IPS-18a (cell line): Measurements from ENCODE around the gene ANAPC15.

Source experiments
- H3K27ac ChIP-seq: one replicate; pipeline ENCODE4 v1.5.1; 2013; ENCODE audit warnings: low read length
- H3K27me3 ChIP-seq: one replicate; pipeline ENCODE4 v1.6.1; 2013; ENCODE audit warnings: mild to moderate bottlenecking, low read length; ENCODE audit not compliant: control insufficient read depth, insufficient read depth
- H3K36me3 ChIP-seq: one replicate; pipeline ENCODE4 v1.6.1; 2013; ENCODE audit warnings: low read depth, low read length; ENCODE audit not compliant: control insufficient read depth
- H3K4me1 ChIP-seq: one replicate; pipeline ENCODE4 v1.6.1; 2013; ENCODE audit warnings: low read depth, low read length; ENCODE audit not compliant: control insufficient read depth
- H3K4me3 ChIP-seq: one replicate; pipeline ENCODE4 v1.5.1; 2013; ENCODE audit warnings: low read length
- H3K9ac ChIP-seq: one replicate; pipeline ENCODE4 v1.6.1; 2013; ENCODE audit warnings: mild to moderate bottlenecking, low read length, moderate library complexity
- H3K9me3 ChIP-seq: one replicate; pipeline ENCODE4 v1.6.1; 2013; ENCODE audit warnings: low read depth, low read length; ENCODE audit not compliant: control insufficient read depth

Gene ANAPC15

GRCh38 chr11:72069200-72069599 is 43.3 kb downstream of the ANAPC15 start:
- Histone ChIP-seq H3K36me3 (peaks cover 8% of the 10 kb centered on the region), H3K4me3 (no peak overlapping the region), H3K4me1 (peaks cover 13% of the 10 kb centered on the region), H3K9ac (no peak overlapping the region), H3K27ac (no peak overlapping the region), H3K27me3 (no peaks in the 10 kb centered on the region), H3K9me3 (no peaks in the 10 kb centered on the region)

DNA sequence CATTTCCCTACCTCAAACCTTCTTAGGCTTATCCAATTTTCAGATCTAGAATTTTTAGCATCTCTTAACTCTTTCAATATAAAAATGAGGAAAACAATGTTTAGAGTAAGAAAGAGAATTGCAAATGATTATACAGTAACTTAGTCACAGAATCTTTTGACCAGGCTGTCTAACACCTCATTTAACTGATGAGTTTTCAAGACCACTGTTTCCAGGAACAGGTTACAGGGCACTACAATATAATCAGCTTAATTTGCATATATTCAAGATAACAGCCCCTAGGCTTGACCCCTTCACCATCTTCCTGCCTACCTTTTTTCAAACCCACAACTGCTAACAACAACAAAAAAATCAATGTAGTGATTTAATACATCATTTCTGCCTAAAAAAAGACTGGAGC is 44.8 kb downstream of the ANAPC15 start:
- Histone ChIP-seq H3K9ac (no peak overlapping the region), H3K4me3 (no peak overlapping the region), H3K36me3 (peaks cover 8% of the 10 kb centered on the region), H3K27me3 (no peaks in the 10 kb centered on the region), H3K27ac (no peak overlapping the region), H3K9me3 (no peaks in the 10 kb centered on the region), H3K4me1 (peaks cover 13% of the 10 kb centered on the region)

DNA sequence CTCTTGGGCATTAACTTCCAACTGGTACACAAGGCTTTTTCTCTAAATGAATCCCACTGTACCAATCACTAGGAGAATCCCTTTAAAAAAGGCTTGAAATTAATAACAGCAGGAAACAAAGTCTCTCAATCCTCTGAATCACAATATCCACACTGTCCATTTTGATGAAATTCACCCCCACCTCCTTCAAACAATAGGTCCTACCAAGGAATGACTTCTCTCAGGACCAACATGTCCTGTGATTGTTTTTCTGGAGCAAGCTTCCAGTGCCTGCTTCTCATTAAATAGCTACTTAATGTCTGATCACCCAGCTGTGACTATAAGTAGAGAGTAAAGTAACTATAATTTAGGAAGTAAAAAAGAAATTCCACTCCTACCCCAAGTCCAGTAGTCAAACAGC is 45.2 kb downstream of the ANAPC15 start:
- H3K4me1 ChIP-seq = peaks cover 12% of the 10 kb centered on the region

DNA sequence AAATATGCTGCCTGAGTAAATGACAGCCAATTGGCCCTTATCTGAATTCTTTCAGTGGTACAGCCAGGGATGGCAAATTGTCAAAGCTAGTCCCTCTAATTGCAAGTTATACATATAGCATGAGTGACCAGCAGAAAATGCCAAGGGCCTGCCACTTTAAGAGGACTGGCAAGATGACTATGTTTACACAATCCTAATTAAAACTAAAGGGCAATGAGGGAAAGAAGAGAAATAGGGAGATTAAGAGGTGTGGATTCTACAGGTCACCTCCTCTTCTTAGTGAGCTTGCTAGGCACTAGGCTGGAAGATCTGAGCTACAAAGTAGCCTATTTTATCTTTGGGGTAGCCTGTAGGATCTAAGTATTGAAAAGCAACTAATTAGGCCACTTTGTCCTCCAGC is 45.6 kb downstream of the ANAPC15 start:
- no peak overlapping the region for H3K27ac ChIP-seq
- H3K36me3 ChIP-seq = peaks cover 11% of the 10 kb centered on the region

More for the DNA sequence above, 45.2 kb downstream of the ANAPC15 start:
- Histone ChIP-seq H3K27me3 (no peaks in the 10 kb centered on the region), H3K9me3 (no peaks in the 10 kb centered on the region), H3K36me3 (peaks cover 8% of the 10 kb centered on the region), H3K4me3 (no peak overlapping the region), H3K9ac (no peak overlapping the region), H3K27ac (no peak overlapping the region)

GRCh38 chr11:72061739-72062396 is 50.6 kb downstream of the ANAPC15 start:
- H3K9ac ChIP-seq = no peak overlapping the region
- H3K4me3 ChIP-seq = no peak overlapping the region
- no peaks in the 10 kb centered on the region for H3K27me3 ChIP-seq
- peaks cover 13% of the 10 kb centered on the region for H3K36me3 ChIP-seq
- no peak overlapping the region for H3K27ac ChIP-seq
- no peaks in the 10 kb centered on the region for H3K4me1 ChIP-seq
- no peaks in the 10 kb centered on the region for H3K9me3 ChIP-seq

More for the DNA sequence above, 45.6 kb downstream of the ANAPC15 start:
- peaks cover 8% of the 10 kb centered on the region for H3K4me1 ChIP-seq
- no peak overlapping the region for H3K4me3 ChIP-seq
- H3K9ac ChIP-seq = no peak overlapping the region
- H3K27me3 ChIP-seq = no peaks in the 10 kb centered on the region
- H3K9me3 ChIP-seq = no peaks in the 10 kb centered on the region
